Measurements from ENCODE around the gene PCBP1. TPM values are rescaled to one million over a fixed set of nuclear protein-coding genes. Genes with fewer than 3 reads are reported as not detected.

The PCBP1 gene
- total and polyA plus RNA-seq, 9 of the 15 experiments (the other 6 are each of a cell fraction or from before 2014, with no cell fraction given), result 19.2 to 407 (median 78.1) TPM

DNA sequence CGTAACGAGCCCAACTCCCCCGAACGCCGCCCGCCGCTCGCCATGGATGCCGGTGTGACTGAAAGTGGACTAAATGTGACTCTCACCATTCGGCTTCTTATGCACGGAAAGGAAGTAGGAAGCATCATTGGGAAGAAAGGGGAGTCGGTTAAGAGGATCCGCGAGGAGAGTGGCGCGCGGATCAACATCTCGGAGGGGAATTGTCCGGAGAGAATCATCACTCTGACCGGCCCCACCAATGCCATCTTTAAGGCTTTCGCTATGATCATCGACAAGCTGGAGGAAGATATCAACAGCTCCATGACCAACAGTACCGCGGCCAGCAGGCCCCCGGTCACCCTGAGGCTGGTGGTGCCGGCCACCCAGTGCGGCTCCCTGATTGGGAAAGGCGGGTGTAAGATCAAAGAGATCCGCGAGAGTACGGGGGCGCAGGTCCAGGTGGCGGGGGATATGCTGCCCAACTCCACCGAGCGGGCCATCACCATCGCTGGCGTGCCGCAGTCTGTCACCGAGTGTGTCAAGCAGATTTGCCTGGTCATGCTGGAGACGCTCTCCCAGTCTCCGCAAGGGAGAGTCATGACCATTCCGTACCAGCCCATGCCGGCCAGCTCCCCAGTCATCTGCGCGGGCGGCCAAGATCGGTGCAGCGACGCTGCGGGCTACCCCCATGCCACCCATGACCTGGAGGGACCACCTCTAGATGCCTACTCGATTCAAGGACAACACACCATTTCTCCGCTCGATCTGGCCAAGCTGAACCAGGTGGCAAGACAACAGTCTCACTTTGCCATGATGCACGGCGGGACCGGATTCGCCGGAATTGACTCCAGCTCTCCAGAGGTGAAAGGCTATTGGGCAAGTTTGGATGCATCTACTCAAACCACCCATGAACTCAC, 673 bp downstream of the PCBP1 start (continued):
- TF ChIP-seq YY1 (IDR thresholded peaks at IDR 0.05; ENCODE audit: borderline replicate concordance in 1 of 3, control insufficient read depth in 1 of 3, extremely low read depth in 1 of 3, insufficient read depth in 3 of 3, insufficient read length in 1 of 3, insufficient replicate concordance in 2 of 3, low read depth in 1 of 3, low read length in 2 of 3), result peak; percentile 16 to 79 (median 62)
- TF ChIP-seq SMAD4 (CRISPR knock-in tag; conservative IDR thresholded peaks at IDR 0.05), result peak; percentile 44; the same call in 1 of the 2 replicates
- peak; percentile 29 for TF ChIP-seq KDM5B (IDR thresholded peaks at IDR 0.05; ENCODE audit: insufficient replicate concordance, low read depth, low read length)
- TF ChIP-seq TBP (optimal IDR thresholded peaks at IDR 0.05; ENCODE audit: low read depth, low read length), result peak; percentile 37
- TF ChIP-seq, protein P1, sequence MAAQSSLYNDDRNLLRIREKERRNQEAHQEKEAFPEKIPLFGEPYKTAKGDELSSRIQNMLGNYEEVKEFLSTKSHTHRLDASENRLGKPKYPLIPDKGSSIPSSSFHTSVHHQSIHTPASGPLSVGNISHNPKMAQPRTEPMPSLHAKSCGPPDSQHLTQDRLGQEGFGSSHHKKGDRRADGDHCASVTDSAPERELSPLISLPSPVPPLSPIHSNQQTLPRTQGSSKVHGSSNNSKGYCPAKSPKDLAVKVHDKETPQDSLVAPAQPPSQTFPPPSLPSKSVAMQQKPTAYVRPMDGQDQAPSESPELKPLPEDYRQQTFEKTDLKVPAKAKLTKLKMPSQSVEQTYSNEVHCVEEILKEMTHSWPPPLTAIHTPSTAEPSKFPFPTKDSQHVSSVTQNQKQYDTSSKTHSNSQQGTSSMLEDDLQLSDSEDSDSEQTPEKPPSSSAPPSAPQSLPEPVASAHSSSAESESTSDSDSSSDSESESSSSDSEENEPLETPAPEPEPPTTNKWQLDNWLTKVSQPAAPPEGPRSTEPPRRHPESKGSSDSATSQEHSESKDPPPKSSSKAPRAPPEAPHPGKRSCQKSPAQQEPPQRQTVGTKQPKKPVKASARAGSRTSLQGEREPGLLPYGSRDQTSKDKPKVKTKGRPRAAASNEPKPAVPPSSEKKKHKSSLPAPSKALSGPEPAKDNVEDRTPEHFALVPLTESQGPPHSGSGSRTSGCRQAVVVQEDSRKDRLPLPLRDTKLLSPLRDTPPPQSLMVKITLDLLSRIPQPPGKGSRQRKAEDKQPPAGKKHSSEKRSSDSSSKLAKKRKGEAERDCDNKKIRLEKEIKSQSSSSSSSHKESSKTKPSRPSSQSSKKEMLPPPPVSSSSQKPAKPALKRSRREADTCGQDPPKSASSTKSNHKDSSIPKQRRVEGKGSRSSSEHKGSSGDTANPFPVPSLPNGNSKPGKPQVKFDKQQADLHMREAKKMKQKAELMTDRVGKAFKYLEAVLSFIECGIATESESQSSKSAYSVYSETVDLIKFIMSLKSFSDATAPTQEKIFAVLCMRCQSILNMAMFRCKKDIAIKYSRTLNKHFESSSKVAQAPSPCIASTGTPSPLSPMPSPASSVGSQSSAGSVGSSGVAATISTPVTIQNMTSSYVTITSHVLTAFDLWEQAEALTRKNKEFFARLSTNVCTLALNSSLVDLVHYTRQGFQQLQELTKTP (IDR thresholded peaks at IDR 0.05; ENCODE audit: low read depth in 1 of 2, partially characterized antibody in 2 of 2), result peak; percentile 34 to 77
- peak; percentile 63 for TF ChIP-seq ZBTB17 (CRISPR knock-in tag; IDR thresholded peaks at IDR 0.05)
- peak; percentile 44 to 60; a peak in 2 of 4 replicates for TF ChIP-seq TBL1XR1 (IDR thresholded peaks at IDR 0.05; ENCODE audit: low read length in 2 of 2)
- no peak for TF ChIP-seq ZNF436 (CRISPR knock-in tag; IDR thresholded peaks at IDR 0.05)
- no peak for TF ChIP-seq NR2C1 (IDR thresholded peaks at IDR 0.05)
- peak; percentile 9; the same call in 1 of the 2 replicates for TF ChIP-seq NR2C1 (tag; IDR thresholded peaks at IDR 0.05)
- TF ChIP-seq ZNF12 (CRISPR knock-in tag; IDR thresholded peaks at IDR 0.05), result 0 out of 2 replicates have a peak, but pooled peaks have one; percentile 19
- TF ChIP-seq ZKSCAN8 (CRISPR knock-in tag; IDR thresholded peaks at IDR 0.05), result no peak
- 0 out of 2 replicates have a peak, but pooled peaks have one; percentile 12 for TF ChIP-seq ZSCAN29 (IDR thresholded peaks at IDR 0.05)
- TF ChIP-seq TCFL5 (CRISPR knock-in tag; conservative IDR thresholded peaks at IDR 0.05), result peak; percentile 54; the same call in 1 of the 2 replicates
- peak; percentile 28; the same call in 1 of the 2 replicates for TF ChIP-seq PHF8 (IDR thresholded peaks at IDR 0.05; ENCODE audit: borderline replicate concordance, low read length)
- TF ChIP-seq, protein P2, sequence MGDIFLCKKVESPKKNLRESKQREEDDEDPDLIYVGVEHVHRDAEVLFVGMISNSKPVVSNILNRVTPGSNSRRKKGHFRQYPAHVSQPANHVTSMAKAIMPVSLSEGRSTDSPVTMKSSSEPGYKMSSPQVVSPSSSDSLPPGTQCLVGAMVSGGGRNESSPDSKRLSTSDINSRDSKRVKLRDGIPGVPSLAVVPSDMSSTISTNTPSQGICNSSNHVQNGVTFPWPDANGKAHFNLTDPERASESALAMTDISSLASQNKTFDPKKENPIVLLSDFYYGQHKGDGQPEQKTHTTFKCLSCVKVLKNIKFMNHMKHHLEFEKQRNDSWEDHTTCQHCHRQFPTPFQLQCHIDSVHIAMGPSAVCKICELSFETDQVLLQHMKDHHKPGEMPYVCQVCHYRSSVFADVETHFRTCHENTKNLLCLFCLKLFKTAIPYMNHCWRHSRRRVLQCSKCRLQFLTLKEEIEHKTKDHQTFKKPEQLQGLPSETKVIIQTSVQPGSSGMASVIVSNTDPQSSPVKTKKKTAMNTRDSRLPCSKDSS (IDR thresholded peaks at IDR 0.05; ENCODE audit: low read depth, partially characterized antibody), result no peak
- peak; percentile 45 for TF ChIP-seq ZFP36 (IDR thresholded peaks at IDR 0.05; ENCODE audit: low read depth, low read length, partially characterized antibody)
- 0 out of 2 replicates have a peak, but pooled peaks have one; percentile 49 for TF ChIP-seq HSF4 (CRISPR knock-in tag; IDR thresholded peaks at IDR 0.05; ENCODE audit: borderline replicate concordance)
- peak; percentile 86 for TF ChIP-seq ZFX (CRISPR knock-in tag; IDR thresholded peaks at IDR 0.05)

Measured in K562 (cell line).